COLO829 (cell line): ENCODE results near the gene MRPL53.
"Not testable (repeated sequence)": the region's sequence is repeated elsewhere in the genome, so short reads cannot be mapped to it uniquely, and the experiment has no call there.

ENCODE experiments used
- DNase-seq: peaks from one replicate; pipeline ENCODE4 v3.0.0; 2012; ENCODE audit warnings: low spot score

MRPL53 gene

DNA sequence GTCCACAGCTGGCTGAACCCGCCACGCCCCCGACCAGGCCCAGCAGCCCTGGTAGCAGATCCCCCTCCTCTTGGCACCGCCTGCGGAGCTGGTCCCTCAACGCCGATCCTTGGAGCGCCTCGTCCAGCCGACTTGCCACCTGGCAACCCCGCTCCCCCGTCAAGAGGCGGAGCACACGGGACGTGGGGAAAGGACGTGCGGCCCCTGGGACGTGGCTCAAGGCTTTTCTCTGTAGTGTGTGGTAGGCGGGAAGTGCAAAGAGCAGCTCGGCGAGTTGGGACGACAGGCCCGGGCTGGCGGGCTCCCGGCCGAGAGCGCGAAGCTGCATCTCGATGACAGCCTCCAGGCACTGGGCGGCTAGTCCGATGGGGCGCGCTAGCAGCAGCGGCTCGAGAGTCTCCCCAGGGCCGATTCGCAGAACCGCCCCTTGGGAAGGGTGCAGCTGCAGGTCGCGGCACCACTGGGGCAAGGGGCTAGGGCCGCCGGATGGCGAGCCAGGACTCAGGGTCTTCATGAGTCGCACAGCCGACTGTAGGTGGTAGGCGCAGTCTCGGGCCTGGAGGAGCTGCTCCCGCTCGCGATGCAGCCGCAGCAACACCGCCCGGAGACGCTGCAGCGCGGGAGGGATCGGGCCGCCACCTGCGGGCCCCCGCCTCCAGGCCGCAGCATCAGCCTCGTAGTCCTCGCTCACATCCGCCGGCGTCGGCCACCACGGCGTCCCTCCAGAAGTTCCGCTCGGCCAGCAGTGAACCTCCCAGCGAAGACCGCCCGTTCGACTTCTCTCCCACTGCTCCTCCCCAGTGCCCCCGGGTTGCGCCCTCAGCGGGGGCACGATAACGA, 9.7 kb upstream of the MRPL53 start:
- DNase-seq, result no peak

- no peak for DNase-seq
Measured at GRCh38 chr2:74481431-74481830, 9.0 kb upstream of the MRPL53 start.

DNA sequence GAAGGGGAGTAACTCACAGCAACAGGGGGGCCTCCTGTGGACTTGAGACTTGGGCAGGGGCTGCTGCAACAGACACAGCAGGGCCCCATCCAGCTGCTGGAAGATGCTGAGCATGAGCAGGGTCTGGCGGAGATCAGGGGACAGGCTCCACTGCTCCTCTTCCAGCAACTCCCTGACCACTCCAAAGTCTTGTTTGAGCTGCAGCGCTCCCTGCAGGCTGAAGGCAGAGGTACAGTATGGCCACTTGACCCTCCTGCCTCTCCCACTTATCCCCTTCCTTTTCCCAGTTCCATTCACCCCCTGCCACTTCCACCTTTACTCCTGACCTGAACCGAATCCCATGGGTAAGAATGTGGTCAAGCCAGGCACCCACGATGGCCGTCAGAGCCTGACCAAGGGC, 2.4 kb upstream of the MRPL53 start:
- DNase-seq, result no peak

GRCh38 chr2:74474481-74474880, 2.0 kb upstream of the MRPL53 start:
- no peak for DNase-seq

DNA sequence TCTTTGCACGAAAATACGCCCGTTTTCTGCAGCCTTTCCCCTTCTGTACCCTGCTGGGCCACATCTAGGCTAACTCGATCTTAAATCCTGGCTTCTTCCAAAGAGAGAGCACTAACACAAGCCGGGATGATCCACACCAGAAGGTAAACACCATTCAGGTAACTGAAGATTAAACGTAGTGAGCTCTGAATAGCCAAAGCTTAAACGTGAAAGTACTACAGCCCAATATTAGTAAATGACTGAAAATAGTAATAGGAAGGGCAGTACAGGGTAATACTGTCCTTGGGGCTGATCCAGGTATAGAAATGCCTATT, 422 bp upstream of the MRPL53 start:
- no peak for DNase-seq

- DNase-seq, result no peak
Measured at GRCh38 chr2:74471332-74472065, 981 bp downstream of the MRPL53 start.

DNA sequence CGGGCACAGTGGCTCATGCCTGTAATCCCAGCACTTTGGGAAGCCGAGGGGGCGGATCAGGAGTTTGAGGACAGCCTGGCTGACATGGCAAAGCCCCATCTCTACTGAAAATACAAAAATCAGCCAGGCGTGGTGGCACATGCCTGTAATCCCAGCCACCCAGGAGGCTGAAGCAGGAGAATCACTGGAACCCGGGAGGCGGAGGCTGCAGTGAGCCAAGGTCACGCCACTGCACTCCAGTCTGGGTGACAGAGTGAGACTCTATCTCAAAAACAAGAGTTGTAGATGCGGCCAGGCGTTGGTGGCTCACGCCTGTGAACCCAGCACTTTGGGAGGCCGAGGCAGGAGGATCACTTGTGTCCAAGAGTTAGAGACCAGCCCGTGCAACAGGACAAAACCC, 1.7 kb downstream of the MRPL53 start:
- DNase-seq, result not testable (repeated sequence)

DNA sequence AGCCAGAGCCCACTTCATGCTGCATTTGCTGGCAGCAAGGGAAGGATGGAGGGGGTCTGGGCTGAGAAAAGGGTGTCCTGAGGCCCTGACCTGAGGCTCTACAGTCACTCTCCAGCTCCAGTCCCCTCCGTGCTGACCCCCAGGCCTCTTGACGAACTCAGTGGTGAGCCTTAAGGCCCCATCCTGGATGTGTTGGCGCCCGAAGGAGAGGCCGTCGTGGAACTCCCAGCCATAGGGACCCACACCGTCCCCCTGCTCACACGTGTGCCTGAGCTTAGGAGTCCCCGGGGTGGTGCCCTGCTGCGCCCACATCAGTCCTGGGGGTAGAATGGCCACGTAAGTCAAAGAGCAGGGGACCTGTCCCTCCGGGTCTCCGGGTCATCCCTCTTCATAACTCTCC, 8.1 kb downstream of the MRPL53 start:
- DNase-seq, result no peak

DNA sequence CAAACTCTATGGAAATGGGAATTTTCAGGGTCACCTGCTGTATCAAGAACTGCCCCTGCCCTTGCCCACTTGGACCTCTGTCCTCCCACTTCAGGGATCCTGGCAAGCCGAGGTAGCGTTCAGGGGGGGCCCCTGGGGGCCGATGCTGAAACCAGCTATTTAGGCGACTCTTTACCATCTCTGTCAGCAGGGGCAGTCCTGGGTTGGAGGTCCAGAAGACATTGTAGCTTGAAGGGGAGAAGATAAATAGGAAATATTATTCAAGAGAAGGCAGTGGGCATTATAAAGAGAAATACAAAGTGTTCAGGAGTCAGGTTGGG, 9.7 kb downstream of the MRPL53 start:
- no peak for DNase-seq

GRCh38 chr2:74462054-74462785, 10.3 kb downstream of the MRPL53 start:
- no peak for DNase-seq

DNA sequence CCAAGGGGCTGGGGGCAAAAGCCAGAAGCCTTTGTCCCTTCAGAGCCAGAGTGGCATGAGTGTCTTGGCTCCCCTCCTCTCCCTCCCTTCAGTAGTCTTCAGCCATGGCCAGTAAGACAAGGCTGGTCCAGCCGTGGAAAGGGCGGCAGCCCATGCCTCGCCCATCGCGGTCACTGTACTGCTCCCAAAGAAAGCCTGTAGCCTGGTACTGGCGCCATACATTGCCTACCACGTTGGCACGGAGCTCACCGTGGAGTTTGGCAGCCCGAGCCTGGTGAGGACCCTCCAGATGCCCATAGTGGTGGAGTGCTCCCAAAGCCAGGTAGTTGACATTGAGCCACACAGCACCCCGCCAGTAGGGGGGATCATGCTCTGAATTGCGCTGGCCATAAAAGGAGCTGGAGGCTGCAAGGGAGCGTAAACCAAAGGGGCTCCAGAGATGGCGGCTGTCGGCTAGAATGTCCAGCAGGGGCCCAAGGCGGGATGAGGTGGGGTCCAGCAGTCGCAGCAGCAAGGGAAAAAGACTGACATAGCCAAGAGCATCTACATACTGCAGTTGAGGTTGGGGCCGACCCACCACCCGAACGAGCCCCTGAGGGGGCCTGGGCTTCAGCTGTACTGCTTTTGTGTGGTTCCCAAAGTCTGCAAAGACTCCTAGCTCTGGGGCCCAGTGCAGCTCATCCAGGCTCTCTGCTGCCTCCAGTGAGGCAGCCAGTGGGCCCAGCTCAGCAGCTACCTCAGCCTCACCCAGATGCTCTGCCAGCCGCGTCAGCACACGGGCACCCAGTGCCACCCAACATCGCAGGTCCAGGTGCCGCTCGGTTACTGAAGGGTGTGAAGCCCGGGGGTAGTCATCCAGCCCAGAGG, 11.1 kb downstream of the MRPL53 start:
- DNase-seq, result no peak

GRCh38 chr2:74460187-74460586, 12.3 kb downstream of the MRPL53 start:
- not testable (repeated sequence) for DNase-seq

DNA sequence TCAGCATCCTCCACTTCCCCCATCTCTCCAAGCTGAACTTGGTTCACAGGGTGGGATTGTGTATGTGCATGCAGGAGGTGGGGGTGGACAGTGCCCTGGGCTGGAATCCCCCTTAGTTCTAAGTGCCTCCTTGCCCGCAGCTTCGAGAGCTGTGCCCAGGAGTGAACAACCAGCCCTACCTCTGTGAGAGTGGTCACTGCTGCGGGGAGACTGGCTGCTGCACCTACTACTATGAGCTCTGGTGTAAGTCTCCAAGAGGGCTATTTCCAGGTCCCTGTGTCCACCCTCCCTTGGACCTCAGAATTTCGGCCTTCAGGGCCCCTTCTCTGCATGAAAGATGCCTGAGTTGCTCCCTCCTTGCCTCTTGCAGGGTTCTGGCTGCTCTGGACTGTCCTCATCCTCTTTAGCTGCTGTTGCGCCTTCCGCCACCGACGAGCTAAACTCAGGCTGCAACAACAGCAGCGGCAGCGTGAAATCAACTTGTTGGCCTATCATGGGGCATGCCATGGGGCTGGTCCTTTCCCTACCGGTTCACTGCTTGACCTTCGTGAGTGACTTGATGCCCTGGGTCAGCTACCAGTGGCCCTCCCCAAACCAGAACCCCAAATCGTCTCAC, 12.9 kb downstream of the MRPL53 start:
- not testable (repeated sequence) for DNase-seq

DNA sequence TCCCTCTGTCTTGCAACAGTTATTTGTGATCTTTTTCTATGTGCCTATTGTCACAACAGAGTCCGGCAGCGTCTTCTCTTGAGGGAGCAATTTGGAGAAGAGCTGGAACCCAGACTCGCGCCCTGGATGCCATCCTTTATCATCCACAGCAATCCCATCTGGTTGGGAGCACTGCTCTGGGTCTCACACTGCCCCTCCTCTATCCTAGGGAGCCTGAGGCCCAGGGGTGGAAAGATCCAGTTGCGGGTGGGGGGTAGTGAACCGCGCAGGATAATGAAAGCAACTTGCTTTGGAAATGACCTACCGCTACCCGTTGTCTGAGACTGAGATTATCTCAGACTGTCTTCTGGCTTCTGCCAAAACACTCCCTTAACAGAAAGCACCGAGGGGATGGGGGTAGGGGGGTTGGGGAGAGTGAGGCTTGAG, 13.5 kb downstream of the MRPL53 start:
- DNase-seq, result no peak

- peak; percentile 95 for DNase-seq
Measured at GRCh38 chr2:74458132-74458937, 14.1 kb downstream of the MRPL53 start, which contains the start of gene WBP1. Gene WBP1, plus strand, starts transcription at chr2:74458438. Its CDS starts 165 bp downstream, at chr2:74458603.

GRCh38 chr2:74457549-74458131, 14.8 kb downstream of the MRPL53 start:
- DNase-seq, result no peak

DNA sequence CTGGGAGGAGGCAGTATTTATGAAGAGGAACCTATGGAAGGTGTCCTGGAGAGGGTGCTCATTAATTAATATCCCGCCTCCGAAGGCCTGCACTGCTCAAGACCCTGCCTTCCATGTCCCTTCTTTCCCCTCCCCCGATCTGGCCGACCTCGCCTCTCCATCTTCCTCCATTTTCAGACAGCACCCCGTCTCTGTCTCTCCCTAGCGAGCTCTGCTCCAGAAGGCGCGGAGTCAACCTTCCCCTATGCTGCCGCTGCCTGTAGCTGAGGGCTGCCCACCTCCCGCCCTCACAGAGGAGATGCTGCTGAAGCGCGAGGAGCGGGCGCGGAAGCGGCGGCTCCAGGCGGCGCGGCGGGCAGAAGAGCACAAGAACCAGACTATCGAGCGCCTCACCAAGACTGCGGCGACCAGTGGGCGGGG, 15.3 kb downstream of the MRPL53 start:
- DNase-seq, result no peak

DNA sequence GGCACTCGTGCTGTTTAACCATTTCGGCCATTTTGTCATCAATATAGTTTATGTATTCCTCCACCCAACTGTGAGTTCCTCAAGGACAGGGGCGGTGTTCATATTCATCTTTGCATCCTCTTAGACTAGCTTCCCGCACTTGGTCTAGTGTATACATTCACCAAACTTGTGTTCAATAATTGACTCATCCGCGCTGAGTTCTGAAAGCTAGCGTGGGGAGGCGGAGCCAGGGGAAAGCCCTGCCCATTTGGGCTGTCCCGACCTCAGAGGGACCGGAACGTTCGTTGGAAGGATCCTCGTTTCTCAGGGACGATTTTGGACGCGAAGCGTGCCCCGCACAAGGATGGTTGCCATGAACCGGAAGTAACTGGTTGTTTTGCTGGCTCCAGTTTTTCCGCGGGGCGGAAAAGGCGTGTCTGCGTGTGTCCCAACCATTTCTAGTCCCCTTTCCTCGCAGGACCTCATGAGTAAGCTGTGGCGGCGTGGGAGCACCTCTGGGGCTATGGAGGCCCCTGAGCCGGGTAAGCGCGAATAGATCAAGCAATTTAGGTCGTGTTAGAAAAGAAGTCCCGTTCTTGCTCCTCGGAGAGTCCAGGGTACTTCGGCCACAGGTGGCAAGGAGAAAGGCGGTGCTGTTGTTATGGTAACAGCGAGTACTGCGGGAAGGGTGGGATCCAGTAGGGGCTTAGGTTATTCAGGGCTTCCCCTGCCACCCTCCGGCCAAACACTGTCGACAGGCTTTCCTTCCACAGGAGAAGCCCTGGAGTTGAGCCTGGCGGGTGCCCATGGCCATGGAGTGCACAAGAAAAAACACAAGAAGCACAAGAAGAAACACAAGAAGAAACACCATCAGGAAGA, 17.6 kb downstream of the MRPL53 start, which contains the start of gene INO80B:
INO80B (plus strand) TSS at position 434 of the 858 bp plus-strand sequence; CDS start at position 464, 30 bp downstream.
- DNase-seq, result peak; percentile 94

GRCh38 chr2:74450570-74451190, 21.8 kb downstream of the MRPL53 start:
- no peak for DNase-seq
